ENCODE measurements around the gene PUM1.

Gene PUM1

DNA sequence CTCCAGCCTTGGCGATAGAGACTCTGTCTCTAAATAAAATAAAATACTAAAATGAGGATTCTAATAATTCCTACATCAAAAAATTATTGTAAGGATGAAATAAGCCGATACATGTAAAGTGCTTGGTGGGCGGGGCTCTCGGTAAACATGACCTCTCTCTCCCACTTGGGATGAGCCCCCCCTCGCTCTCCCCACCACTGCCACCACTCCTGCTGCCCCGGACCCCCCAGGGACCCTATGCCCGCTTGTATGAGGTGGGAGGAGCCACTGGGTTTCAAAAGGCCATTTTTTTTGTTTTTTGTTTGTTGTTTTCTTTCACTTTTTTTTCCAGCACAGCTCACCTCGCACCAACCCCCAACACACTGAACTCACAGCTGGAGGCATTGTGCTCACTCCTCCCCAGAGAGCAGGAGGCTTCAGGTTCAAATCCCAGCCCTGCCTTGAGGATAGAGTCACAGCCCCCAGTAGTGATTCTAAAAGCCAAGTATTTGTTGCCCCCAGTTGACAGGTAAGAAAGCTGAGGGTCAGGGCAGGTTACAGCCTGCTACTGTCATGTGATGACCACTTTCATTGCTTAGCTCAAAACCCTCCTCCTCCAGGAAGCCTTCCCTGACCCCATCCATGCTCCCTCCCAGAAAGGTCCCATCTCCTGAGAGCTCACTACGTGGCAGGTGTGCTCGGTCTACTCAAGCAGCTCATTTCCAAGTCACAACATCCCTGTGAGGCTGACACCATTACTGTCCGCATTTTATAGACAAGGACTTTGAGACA lies 161.1 kb downstream of the PUM1 start:
- DNase-seq, result no peak

DNA sequence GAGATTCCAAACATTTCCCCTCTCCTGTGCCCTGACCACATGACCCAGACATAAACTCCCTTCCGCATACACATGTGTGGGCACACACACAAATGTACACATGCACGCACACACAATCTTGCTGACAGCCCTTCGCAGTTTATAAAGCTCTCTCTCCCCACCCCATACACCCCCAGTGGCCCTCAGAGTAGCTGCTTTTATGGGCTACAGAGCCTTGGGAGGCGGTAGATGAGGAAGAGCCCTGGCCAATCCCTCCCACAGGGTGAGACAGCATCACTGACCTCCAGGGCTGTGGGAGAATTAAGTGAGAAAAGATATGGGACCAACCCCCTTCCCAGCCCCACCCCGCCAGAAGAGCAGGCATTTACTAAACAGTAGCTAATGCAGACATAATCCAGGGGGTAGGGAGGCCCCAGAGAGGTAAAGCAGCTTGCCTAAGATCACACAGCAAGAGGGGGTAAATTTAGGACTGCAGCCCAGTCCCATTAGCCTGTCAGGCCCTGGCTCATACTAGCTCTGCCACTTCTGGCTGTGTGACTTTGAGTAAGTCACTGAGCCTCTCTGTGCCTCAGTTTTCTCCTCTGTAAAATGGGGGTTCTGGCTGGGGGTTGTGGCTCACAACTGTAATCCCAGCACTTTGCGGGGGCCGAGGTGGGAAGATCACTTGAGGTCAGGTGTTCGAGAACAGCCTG lies 162.0 kb downstream of the PUM1 start:
- no peak for DNase-seq

DNA sequence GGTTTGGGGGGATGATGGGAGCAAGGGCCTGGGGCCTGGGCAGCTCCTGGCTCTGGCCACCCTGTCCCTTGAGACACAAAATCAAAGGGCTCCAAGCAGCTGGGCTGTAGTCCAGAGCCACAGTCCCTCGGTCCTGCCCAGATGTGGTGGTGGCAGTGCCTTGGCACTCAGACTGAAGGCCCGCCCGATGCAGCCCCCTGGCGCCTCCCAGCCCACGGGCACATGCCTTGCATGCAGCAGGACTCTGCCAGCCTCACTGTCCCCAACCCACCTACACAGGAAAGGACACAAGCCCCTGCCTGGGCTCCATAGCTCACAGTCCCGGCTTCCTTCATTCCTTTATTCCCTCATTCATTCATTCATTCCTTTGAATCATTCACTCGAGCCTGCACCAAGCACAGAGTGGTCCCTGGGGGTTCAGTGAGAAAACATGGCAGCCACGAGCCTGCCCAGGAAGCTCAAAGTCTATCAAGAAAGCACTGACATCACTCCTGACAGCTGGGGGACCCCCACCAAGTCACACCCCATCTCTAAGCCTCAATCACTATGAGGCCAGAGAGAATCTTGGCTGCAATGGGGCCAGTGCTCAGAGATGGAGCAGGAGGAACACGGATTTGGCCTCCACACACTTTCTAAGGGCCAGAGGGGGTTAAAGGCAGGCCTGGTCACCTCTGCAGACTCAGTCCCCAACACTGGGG lies 162.8 kb downstream of the PUM1 start:
- no peak for DNase-seq

DNA sequence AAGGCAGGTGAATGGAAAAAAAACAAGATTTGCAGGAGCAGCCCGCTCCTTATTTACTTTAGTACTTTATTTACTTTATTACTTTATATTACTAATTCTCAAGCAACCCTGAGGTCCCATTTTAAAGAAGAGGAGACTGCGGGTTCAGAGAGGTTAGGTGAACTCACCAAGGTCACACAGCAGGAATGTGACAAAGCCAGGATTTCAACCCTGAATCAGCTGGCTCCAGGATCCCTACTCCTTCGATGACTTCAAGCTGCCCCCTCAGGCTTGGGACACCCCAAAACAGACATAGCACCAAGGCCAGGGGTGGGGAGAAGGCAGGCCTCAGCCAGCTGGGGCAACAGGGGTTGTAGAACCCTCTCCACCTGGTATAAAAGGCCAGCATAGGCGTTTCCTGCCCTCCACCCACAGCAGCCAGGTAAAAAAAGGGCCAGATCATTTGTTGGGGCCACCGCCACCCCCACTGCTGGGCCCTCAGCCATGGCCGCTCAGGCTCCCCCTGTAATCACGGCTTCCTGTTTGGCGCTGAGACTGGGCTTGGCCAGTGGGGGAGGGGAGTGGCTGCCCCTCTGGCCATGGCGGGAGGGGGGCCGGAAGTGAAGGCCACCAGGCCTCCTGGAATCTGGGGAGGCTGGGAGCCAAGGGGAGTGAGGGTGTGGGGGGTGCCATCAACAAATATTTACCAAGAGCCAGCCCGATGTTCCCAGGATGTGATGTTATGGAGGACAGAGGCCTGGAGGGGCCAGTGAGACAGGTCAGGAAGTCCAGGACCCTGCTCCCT lies 163.5 kb downstream of the PUM1 start:
- no peak for DNase-seq

DNA sequence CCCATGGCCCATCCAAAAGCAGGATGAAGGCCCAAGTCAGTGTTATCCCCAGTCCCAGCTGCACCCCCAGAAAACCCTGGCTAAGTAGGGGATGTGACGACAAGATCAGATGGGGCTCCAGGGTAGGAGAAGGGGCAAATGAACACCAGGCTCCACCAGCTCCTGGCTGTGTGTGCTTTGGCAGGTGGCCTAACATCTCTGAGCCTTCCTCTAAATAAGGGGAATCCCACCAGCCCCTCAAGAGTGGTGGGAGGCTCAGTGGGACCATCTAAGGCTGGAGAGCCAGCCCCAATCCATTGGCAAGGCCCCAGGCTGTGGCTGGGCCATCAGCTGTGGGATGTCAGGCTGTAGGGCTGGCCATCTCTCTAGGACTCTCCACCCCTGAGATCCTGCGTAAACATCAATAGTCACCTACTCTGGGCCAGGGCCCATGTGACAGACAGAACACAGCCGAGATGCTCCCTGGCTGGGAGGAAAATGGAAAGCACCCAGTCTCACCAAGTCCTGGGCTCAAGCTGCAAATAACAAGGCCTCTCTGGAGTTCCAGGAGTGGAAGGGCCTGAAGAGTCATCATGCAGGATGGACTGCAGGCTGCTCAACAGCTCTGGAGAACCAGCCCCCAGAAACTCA lies 164.5 kb downstream of the PUM1 start:
- DNase-seq, result no peak

DNA sequence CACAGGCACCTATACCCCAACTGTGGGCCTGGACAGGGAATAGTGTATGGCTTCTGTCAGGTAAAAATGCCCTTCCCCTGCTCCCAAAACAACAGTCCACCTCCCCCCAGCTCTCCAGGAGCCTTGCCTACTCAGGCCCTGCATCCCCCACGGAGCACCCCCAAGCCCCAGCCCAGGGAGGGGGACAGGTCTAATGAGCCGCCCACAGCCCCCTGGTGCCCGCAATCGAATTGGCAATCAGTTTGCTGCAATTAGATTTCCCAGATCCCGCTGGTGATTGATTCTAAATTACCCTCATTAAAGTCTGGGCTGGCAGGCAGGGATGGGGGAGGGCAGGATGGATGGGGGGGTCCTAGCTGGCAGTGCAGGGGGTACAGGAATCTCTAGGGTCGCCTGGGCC lies 165.0 kb downstream of the PUM1 start:
- DNase-seq, result no peak

DNA sequence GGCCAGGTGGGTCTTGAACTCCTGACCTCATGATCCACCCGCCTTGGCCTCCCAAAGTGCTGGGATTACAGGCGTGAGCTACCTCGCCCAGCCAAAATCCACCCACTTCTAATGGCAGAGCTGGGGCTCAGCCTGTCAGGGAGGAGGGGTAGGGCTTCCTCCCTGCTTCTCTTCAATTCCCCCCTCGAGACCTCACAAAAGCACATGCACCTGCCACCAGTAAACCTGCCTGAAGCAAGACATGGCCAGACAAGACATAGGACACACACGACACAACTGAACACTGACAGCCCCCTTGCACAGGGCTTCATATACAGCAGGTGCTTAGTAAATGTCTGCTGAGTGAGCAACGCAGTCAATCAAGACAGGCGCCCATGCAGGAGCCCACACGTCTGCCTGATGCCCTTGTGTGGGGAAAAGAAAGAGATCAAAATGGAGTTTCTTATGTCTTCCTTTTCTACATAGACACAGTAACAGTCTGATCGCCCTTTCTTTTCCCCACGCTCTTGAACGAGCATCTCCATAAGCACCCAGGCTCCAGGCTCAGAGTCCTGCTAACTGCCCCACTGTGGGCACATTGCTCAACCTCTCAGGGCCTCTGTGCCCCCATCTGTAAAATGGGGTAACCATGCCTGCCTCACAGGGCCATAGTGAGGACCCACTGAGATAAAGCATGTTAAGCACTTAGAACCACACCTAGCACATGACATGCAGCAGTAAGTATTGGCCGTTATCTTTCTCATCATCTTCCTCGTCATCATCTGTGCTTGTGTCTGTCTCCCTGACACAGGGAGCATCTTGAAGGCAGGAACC lies 165.7 kb downstream of the PUM1 start:
- DNase-seq, result no peak

DNA sequence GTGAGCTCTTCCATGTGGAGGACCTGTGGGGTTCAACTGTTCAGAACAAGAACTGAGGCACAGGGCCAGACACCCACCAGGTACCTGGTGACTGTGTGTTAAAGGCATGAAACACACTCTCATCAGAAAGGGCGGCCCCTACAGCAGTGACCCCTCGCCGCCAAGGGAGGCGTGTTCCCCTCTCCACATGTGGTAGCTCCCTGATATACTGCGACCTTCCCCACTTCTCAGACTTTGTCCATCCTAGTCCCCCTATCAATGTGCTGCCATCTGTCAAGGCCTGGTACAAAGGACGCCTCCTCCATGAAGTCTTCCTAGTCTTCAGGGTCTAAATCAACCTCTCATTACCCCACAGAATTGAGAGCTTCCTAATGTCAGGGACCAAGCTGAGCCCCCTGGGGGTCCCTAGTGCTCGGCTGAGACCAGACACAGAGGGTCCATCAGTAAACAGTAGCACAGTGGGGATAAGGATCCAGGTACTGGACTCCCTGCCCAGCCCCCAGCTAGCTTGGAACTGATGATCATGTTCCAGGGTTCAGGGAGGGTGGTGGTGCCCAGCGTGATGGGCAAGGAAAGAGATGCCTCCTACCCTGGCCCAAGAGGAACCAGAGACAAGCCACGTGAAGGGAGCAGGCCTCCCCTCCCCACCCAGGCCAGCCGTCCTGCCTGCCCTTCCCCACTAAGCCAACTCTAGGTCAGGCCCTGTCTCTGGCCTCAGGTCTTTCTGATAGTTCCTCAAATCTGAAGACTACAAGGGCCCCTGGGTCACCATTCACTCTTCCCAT lies 167.3 kb downstream of the PUM1 start:
- no peak for DNase-seq

DNA sequence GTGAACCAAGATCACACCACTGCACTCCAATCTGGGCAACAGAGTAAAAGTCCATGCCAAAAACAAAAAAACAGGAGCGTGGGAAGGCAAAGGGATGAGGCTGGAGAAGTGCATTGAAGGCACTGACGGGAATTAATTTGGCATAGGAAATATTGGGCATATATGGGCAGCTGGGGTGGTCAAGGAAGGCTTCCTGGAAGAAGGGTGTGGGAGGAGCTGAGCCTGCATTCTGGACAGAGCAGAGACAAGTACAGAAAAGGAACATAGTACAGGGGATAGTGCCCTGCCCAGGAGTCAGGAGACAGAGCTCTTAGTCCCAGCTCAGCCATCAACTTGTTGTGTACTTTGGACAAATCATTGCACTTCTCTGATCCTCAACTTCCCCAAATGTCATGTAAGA lies 168.6 kb downstream of the PUM1 start:
- no peak for DNase-seq

DNA sequence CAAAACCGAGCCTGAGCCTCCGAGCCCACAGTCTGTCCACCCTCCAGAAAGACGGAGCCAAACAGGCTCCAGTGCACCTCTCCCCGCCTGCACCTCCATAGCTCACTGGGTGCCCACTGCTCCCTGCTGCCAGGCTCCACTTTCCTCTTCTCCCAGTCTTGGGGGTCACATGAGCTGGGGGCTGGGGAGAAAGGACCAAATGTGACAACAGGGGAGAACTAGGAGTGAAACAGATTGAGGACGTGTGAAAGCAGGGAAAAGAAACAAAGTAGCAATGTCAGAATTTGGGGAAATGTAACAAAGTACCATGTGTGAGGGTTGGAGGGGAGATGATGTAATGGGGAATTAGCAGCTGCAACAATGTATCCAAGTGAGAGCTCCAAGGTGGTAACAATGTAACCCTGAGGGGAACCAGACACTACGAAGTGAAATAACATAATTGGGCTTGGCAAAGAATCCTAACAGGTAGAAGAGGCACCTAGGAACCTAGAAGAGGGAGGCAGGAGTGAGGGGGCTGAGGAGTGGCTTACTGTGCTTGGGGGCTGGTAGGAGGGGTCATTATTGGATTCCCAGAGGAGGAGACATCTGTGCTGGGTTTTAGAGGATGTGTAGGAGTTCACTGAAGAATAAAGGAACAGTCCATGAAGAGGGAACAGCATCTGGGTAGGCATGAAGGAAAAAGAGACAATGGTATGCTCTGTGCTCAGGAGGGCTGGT lies 169.4 kb downstream of the PUM1 start:
- DNase-seq, result no peak

DNA sequence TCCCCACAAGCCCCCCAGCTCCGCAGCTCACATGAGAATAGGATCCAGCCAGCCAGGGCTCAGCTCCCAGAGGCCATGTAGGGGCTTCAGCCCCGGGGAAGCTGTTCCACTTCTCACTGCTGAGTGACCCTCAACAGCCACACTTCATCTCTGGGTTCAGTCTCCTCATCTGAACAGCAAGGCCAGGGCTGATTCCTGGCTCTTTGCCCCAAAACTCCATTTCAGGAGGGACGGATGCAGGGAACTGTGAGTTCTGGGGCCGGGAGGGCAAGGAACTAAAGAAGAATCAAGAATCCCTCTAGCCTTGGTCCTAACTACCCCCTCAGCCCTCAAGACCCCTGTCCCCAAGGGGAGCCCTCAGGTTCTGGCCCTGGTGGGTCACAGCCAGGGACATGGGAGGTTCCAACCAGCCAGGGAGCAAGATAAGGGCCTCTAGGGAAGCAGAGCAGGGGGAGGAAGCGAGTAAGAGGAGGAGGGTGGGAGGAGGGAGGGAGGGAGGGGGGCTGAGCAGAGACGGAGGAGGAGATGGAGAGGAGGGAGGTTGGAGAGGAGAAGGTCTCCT lies 170.1 kb downstream of the PUM1 start:
- no peak for DNase-seq

DNA sequence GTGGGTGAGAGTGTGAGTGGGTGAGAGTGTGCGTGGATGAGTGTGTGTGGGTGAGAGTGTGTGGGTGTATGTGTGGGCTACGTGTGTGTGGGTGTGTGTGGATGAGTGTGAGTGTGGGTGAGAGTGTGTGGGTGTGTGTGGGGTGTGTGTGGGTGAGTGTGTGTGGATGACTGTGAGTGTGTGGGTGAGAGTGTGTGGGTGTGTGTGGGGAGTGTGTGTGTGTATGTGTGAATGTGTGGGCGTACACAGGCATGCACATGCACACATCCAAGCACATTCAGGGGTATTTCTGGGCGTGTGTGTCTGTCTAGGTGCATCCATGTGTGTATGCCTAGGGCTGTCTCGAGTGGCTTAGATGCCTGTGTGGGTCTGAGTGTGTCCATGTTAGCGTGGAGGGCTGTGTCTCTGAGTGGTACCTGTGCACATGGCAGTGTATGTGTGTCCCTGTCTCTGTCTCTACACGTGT lies 171.0 kb downstream of the PUM1 start:
- DNase-seq, result no peak

DNA sequence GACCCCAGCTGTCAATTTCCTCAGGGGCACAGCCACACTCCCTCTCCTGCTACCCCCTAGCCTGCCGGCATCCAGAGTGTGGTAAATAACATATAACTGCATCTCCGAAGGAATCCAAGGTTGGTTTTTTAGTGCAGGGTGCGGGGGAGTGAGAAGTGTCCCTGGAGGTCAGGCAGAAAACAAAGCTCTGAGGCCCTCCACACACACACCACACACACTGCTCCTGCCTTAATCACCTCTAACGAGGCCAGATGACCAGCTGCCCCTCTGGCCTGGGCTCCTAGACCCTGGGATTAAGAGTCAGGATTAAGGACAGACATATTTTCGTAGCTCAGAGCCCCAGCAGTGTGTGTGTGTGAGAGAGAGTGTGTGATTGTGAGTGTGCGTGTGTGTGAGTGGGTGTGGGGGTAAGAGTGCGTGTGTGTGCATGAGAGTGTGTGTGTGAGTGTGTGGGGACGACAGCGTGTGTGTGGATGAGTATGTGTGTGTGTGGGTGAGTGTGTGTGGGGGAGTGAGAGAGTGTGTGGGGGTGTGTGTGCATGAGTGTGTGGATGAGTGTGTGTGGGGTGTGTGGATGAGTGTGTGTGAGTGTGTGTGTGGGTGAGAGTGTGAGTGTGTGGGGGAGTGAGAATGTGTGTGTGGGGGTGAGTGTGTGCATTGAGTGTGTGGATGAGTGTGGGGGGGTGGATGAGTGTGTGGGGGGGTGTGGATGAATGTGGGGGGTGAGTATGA lies 171.6 kb downstream of the PUM1 start:
- no peak for DNase-seq

DNA sequence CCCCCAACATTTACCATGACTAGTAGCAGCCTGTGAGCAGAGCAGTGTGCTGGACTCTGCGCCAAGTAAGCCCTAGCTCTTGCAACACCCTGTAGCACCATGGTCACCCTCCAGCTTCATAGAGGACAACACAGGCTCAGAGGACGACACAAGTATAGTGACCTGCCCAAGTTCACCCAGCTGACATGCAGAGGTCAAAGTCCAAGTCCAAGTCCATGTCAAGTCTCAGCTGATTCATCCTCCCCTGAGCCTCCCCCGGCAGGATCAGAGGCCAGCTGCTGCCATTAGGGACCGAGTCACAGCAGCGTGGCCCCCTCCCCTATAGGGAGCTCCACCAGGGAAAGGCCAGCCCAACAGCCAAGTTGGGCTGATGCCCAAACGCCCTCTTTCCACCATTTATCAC lies 172.8 kb downstream of the PUM1 start:
- DNase-seq, result no peak

DNA sequence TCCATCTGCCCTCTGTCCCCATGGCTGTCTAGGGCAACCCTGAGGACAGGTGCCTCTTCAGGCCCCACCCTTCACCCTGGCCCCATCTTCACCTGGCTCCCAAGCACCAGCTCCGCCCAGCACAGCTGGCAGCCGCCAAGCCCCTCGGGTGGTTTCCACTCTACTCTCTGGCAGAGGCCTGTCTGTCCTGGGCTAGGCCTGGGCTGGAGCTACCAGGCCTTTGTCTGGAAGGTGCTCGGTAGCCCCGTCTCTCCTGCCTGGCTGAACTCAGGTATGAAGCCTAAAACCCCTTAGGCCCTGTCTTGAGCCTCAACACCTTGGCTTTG lies 174.3 kb downstream of the PUM1 start:
- no peak for DNase-seq

DNA sequence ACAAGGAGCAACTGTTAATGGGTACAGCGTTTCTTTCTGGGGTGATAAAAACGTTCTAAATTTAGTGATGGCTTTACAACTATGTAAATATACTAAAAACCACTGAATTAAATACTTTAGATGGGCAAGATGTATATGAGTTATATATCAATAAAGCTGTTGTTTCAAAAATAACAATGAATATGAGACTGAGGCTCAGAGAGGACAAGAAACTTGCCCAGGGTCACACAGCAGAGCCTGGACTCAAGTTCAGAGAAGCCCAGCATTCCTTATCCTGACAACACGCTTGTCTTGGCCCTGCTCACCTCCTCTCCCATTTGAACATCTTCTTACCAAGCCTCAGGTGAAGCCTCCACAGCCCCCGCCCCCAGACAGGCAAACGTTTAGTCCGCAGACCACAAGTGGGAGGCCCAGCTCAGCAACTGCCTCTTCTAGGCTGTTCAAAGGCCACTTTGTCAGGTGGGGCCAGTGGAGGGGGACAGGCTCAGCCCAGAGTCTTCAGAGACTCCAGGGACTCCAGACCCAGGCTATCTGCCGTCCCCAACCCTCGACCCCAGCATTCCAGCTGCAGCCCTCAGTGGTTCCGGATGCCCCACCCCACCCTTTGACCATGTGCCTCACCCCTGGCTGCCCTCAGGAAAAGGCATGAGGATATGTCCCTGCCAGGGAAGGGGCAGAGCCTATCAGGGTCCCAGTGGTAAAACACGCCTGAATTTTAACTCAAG lies 174.9 kb downstream of the PUM1 start:
- DNase-seq, result no peak

DNA sequence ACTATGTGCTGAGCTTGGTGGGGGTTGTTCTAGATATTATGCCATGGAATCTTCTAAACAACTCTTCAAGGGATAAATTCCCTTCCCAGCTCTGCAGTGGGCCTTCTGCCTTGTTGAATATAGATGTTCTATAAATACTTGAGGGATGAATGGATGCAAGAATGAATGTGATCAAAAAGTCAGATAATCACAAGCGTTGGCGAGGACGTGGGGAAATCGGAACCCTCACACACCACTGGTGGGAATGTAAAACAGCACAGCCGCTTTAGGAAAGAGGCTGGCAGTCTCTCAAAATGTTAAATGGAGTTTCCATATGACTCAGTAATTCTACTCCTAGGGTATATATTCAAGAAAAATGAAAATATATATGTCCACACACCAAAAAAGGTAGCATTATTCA lies 176.0 kb downstream of the PUM1 start:
- no peak for DNase-seq

DNA sequence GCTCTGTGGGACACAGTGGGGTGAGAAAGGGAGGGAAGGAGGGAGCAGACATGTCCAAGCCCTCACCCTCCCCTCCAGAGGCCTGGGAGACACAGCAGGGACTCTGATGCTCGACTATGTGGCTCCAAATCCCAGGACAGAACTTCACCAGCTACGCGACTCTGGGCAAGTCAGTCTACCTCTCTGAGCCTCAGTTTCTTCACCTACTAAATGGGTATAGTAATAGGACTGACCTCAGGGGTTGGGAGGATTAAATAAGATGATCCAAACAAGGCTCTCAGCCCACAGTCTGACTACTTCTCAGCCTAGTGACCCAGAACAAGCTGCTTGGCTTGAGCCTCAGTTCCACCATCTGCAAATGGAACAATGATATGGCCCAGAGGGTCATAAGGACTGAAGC lies 176.5 kb downstream of the PUM1 start:
- no peak for DNase-seq

DNA sequence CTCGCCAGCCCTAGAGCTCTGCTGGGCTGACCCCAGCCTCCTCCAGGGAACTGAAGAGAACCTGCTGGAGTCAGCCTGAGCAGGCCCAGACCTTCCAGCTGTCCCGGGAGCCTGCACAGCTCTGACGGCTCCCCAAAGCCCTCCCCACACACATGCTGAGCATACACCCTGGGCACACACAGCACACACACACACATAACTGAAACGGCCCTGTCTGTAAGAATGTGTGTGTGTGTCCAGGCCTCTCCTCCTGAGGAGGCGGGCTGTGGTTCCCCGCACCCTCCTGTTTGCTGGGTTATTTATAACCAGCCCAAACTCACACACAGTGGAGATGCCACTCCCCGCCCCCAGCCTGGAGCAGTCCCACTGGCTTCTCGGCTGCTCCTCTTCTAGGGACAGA lies 177.1 kb downstream of the PUM1 start:
- no peak for DNase-seq
